HepG2 (cell line): ENCODE measurements around the gene NUDT2. TPM values are rescaled to one million over a fixed set of nuclear protein-coding genes. Genes with fewer than 3 reads are reported as not detected.
A peak's percentile ranks its signal among the peaks of the same experiment; 100 is the strongest.

Experiments
- CBX1 ChIP-seq: IDR thresholded peaks from one replicate; pipeline ENCODE4 v1.6.1; 2016; ENCODE audit warnings: antibody characterized with exemption, low read depth
- CHD2 ChIP-seq: IDR thresholded peaks from 2 replicates; pipeline ENCODE4 v1.6.1; 2011; ENCODE audit warnings: low read depth, low read length, improper control_type of control experiment
- DNMT1 ChIP-seq: sonication (generic); formaldehyde crosslinking; IDR thresholded peaks from 2 replicates; pipeline ENCODE4 v1.5.1; 2020; ENCODE audit warnings: mild to moderate bottlenecking, missing genetic modification reagents
- DNMT3B ChIP-seq: conservative IDR thresholded peaks from 2 replicates; pipeline ENCODE4 v1.6.1; 2016; ENCODE audit warnings: missing biosample characterization, control low read depth
- KAT2B ChIP-seq: fragments of 150-350 bp; IDR thresholded peaks from 2 replicates; pipeline ENCODE4 v1.6.1; 2014; ENCODE audit warnings: low read depth, low read length, borderline replicate concordance
- NONO ChIP-seq, 2 experiments: fragments of 450-650 bp in 1 of 2; sonication (generic) in 1 of 2; formaldehyde crosslinking in 1 of 2; IDR thresholded peaks in 1 of 2; conservative IDR thresholded peaks in 1 of 2; 2 replicates each; pipeline versions ENCODE4 v1.6.1 to v1.8.0; 2017 to 2022; ENCODE audit warnings: mild to moderate bottlenecking in 1 of 2, missing genetic modification reagents in 1 of 2, moderate library complexity in 1 of 2
- PAF1 ChIP-seq: IDR thresholded peaks from 2 replicates; pipeline ENCODE4 v1.6.1; 2016; ENCODE audit warnings: missing genetic modification reagents, missing compliant biosample characterization
- TCF12 ChIP-seq, 2 experiments: fragments of 450-650 bp in 1 of 2; sonication (generic) in 1 of 2; formaldehyde crosslinking in 1 of 2; IDR thresholded peaks; 2 replicates each; pipeline versions ENCODE4 v1.6.1 to v1.8.0; 2017 to 2022; ENCODE audit warnings: antibody characterized with exemption in 1 of 2, mild to moderate bottlenecking in 1 of 2, missing genetic modification reagents in 1 of 2, moderate library complexity in 1 of 2
- TFE3 ChIP-seq: IDR thresholded peaks from 2 replicates; pipeline ENCODE4 v1.6.1; 2016
- ZFP36 ChIP-seq: fragments of 150-350 bp; IDR thresholded peaks from 2 replicates; pipeline ENCODE4 v1.6.1; 2018; ENCODE audit warnings: borderline replicate concordance, low read length, low read depth; ENCODE audit not compliant: partially characterized antibody
- ZIK1 ChIP-seq: sonication (generic); formaldehyde crosslinking; IDR thresholded peaks from 2 replicates; pipeline ENCODE4 v1.5.0; 2020; ENCODE audit warnings: mild to moderate bottlenecking, low read depth, missing genetic modification reagents, borderline replicate concordance
- ZNF142 ChIP-seq: sonication (generic); formaldehyde crosslinking; IDR thresholded peaks from 2 replicates; pipeline ENCODE4 v1.4.0; 2020; ENCODE audit warnings: missing genetic modification reagents
- ZNF234 ChIP-seq: sonication (generic); formaldehyde crosslinking; conservative IDR thresholded peaks from 2 replicates; pipeline ENCODE4 v1.5.1; 2020; ENCODE audit warnings: mild to moderate bottlenecking, missing genetic modification reagents
- ZNF44 ChIP-seq: sonication (generic); formaldehyde crosslinking; IDR thresholded peaks from 2 replicates; pipeline ENCODE4 v1.5.1; 2020; ENCODE audit warnings: mild to moderate bottlenecking, missing genetic modification reagents
- ZNF546 ChIP-seq: sonication (generic); formaldehyde crosslinking; conservative IDR thresholded peaks from 2 replicates; pipeline ENCODE4 v1.8.1; 2023; ENCODE audit warnings: mild to moderate bottlenecking, missing genetic modification reagents
- ZNF639 ChIP-seq: conservative IDR thresholded peaks from 2 replicates; pipeline ENCODE4 v1.6.1; 2018; ENCODE audit warnings: missing genetic modification reagents
- ZNF776 ChIP-seq: sonication (generic); formaldehyde crosslinking; IDR thresholded peaks from 2 replicates; pipeline ENCODE4 v1.4.0; 2020; ENCODE audit warnings: mild to moderate bottlenecking, missing genetic modification reagents
- polyA plus RNA-seq, 8 experiments: library from polyadenylated mRNA; depleted of rRNA in 3 of 8; stranded (reverse) in 7 of 8; unstranded in 1 of 8; fragments of >200 nt; fragmentation: Illumina TruSeq in 4 of 8; extraction: Trizol in 4 of 8; gene quantifications; 2 replicates each; pipeline versions ENCODE4 v1.2.1 to v1.2.3, GENCODE V29; 2011 to 2016; ENCODE audit warnings: low read depth in 4 of 8, missing spikeins in 1 of 8, mixed read lengths in 1 of 8; ENCODE audit not compliant: insufficient read depth in 1 of 8
- total RNA-seq, 5 experiments: library from RNA; depleted of rRNA; stranded (reverse); fragments of >200 nt; fragmentation: Illumina TruSeq; extraction: Trizol; gene quantifications; 2 replicates each; pipeline ENCODE4 v1.2.3, GENCODE V29; 2016; ENCODE audit warnings: low read depth in 1 of 5
- TF ChIP-seq, protein P1 (sequence below): sonication (generic); formaldehyde crosslinking; IDR thresholded peaks from 2 replicates; pipeline ENCODE4 v1.4.0; 2020; ENCODE audit warnings: missing genetic modification reagents

The NUDT2 gene
- total and polyA plus RNA-seq, 2 of the 13 experiments (the other 11 are each of a cell fraction or from before 2014, with no cell fraction given), result 19.9 to 24.6 TPM

DNA sequence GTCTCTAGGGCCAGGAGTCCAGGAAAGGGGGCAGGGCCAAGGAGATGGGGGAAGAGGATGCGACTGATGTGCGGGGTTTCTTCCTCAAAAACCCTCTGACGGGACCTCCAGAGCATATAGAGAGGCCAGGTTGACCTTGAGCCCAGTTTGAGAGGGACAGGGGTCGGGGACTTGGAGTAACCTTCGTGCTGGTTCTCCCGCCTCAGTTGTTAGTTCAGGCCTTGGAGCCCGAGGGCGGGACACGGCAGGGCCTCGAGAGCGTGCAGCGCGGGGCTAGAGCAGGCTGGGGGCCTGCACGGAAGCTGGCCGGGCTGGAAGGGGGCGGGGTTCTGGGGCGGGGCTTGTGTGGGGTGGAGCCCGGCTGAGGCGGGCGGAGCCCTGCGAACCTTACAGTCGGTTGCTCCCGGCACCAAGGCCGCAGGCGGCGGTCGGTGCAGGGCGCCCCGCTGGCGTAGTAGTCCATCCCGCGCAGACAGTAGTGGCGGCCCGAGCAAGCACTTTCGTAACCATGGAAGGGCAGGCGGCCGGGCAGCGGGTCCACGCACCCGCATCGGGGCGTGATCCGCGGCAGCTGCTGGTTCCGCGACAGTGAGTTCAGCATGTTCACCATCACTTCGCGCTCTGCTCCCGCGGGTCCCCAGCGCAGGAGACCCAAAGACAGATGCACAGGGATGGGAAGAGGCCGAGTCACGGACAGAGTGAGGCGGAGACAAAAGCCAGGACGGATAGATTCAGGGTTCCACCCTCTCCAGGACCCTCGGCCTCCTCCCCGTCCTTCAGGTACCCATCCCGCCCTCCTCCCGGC, 51.3 kb downstream of the NUDT2 start (continued):
- TF ChIP-seq ZNF142, result peak; percentile 51; the same call in 1 of the 2 replicates
- peak; percentile 95; the same call in 1 of the 2 replicates for TF ChIP-seq ZNF234 (CRISPR knock-in tag)
- no peak for TF ChIP-seq NONO (IDR thresholded peaks at IDR 0.05)
- no peak; the same call in 1 of the 2 replicates for TF ChIP-seq NONO (CRISPR knock-in tag; conservative IDR thresholded peaks at IDR 0.05)
- peak; percentile 65; the same call in 1 of the 2 replicates for TF ChIP-seq DNMT3B (CRISPR knock-in tag)
- peak; percentile 86; the same call in 1 of the 2 replicates for TF ChIP-seq ZIK1 (CRISPR knock-in tag)
- TF ChIP-seq ZNF776, result no peak; the same call in 1 of the 2 replicates
- no peak for TF ChIP-seq DNMT1
- no peak for TF ChIP-seq KAT2B
- TF ChIP-seq PAF1, result no peak
- TF ChIP-seq TFE3, result peak; percentile 74
- no peak for TF ChIP-seq ZFP36
- TF ChIP-seq CHD2, result no peak
- no peak for TF ChIP-seq TCF12 (IDR thresholded peaks at IDR 0.05)
- no peak for TF ChIP-seq TCF12 (CRISPR knock-in tag; IDR thresholded peaks at IDR 0.05)
- TF ChIP-seq, protein P1, sequence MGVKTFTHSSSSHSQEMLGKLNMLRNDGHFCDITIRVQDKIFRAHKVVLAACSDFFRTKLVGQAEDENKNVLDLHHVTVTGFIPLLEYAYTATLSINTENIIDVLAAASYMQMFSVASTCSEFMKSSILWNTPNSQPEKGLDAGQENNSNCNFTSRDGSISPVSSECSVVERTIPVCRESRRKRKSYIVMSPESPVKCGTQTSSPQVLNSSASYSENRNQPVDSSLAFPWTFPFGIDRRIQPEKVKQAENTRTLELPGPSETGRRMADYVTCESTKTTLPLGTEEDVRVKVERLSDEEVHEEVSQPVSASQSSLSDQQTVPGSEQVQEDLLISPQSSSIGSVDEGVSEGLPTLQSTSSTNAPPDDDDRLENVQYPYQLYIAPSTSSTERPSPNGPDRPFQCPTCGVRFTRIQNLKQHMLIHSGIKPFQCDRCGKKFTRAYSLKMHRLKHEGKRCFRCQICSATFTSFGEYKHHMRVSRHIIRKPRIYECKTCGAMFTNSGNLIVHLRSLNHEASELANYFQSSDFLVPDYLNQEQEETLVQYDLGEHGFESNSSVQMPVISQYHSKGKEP, result peak; percentile 71; the same call in 1 of the 2 replicates
- TF ChIP-seq CBX1, result no peak
- peak; percentile 43; the same call in 1 of the 2 replicates for TF ChIP-seq ZNF639 (CRISPR knock-in tag)
- TF ChIP-seq ZNF44 (CRISPR knock-in tag), result peak; percentile 71; the same call in 1 of the 2 replicates
- no peak for TF ChIP-seq ZNF546
